ENCODE data around the gene AGAP1. TPM values are rescaled to one million over a fixed set of nuclear protein-coding genes. Genes with fewer than 3 reads are reported as not detected.

Gene AGAP1
- total and polyA plus RNA-seq, 11 donors = 5.9 to 21.6 (median 18.9) TPM

GRCh38 chr2:235501673-235502031 lies 7.8 kb downstream of the AGAP1 start:
- 22 to 37% (median 30%) methylated on average over 7 of the region's 7 CpGs for WGBS, 4 donors
- peak in 1 of 4 donors; percentile 56 for ATAC-seq
- H3K4me3 ChIP-seq = peak overlapping the region in 9 of 12 donors; percentile 2 to 34 (median 23)

GRCh38 chr2:235502336-235502735 lies 8.5 kb downstream of the AGAP1 start:
- Histone ChIP-seq H3K27me3 (peaks cover 0 to 3% (median 0%) of the 10 kb centered on the region in 9 donors), H3K4me1 (peaks cover 2 to 67% (median 38%) of the 10 kb centered on the region in 12 donors), H3K4me3 (peak overlapping the region in 3 of 12 donors; percentile 22 to 32 (median 23)), H3K36me3 (no peaks in the 10 kb centered on the region), H3K27ac (peak overlapping the region in 6 of 12 donors; percentile 12 to 67 (median 35)), H3K9me3 (no peaks in the 10 kb centered on the region)
- intact Hi-C loops (cut with DNase I) = loop anchor here in 4 of 10 donors (5.0 to 10.0 kb wide), 4 partner anchors 50 to 368 kb away; no protein-coding TSS in a partner anchor
- DNase-seq (no peak), ATAC-seq (no peak)
- TF ChIP-seq CTCF (IDR thresholded peaks at IDR 0.05) = no peak
- TF ChIP-seq POLR2A (IDR thresholded peaks at IDR 0.05) = no peak
- WGBS, 4 donors = 49 to 62% (median 56%) methylated on average over 6 of the region's 6 CpGs

More at GRCh38 chr2:235501673-235502031, 7.8 kb downstream of the AGAP1 start:
- Histone ChIP-seq H3K27ac (peak overlapping the region in 7 of 12 donors; percentile 15 to 67 (median 35)), H3K36me3 (no peaks in the 10 kb centered on the region), H3K9me3 (no peaks in the 10 kb centered on the region), H3K4me1 (peaks cover 2 to 66% (median 38%) of the 10 kb centered on the region in 12 donors), H3K27me3 (peaks cover 0 to 3% (median 0%) of the 10 kb centered on the region in 9 donors)
- no peak for TF ChIP-seq CTCF (IDR thresholded peaks at IDR 0.05)
- no peak for DNase-seq
- intact Hi-C loops (cut with DNase I) = loop anchor here in 4 of 10 donors (5.0 to 10.0 kb wide), 4 partner anchors 51 to 367 kb away; no protein-coding TSS in a partner anchor

- ATAC-seq (peak in 1 of 4 donors; percentile 8), DNase-seq (no peak)
- intact Hi-C loops (cut with DNase I) = loop anchor here in 4 of 10 donors (5.0 to 10.0 kb wide), 4 partner anchors 48 to 370 kb away; no protein-coding TSS in a partner anchor
- WGBS, 4 donors = 57 to 70% (median 68%) methylated on average over 10 to 12 of the region's 12 CpGs
- H3K4me3 ChIP-seq = no peak overlapping the region
- TF ChIP-seq CTCF (IDR thresholded peaks at IDR 0.05) (peak in 1 of 12 donors; percentile 13), POLR2A (IDR thresholded peaks at IDR 0.05) (no peak)
- peak overlapping the region in 6 of 12 donors; percentile 24 to 52 (median 38) for H3K27ac ChIP-seq
- no peaks in the 10 kb centered on the region for H3K36me3 ChIP-seq
- H3K9me3 ChIP-seq = no peaks in the 10 kb centered on the region
- peaks cover 2 to 67% (median 38%) of the 10 kb centered on the region in 12 donors for H3K4me1 ChIP-seq
- peaks cover 0 to 3% (median 0%) of the 10 kb centered on the region in 9 donors for H3K27me3 ChIP-seq
Observed at GRCh38 chr2:235504441-235505180, 10.8 kb downstream of the AGAP1 start.

GRCh38 chr2:235505181-235505741 lies 11.4 kb downstream of the AGAP1 start:
- H3K9me3 ChIP-seq = no peaks in the 10 kb centered on the region
- peak in 3 of 4 donors; percentile 54 to 74 (median 60) for ATAC-seq
- no peaks in the 10 kb centered on the region for H3K36me3 ChIP-seq
- DNase-seq = peak in 1 of 5 donors; percentile 50
- TF ChIP-seq CTCF (IDR thresholded peaks at IDR 0.05) (no peak), POLR2A (IDR thresholded peaks at IDR 0.05) (no peak)
- peaks cover 0 to 3% (median 0%) of the 10 kb centered on the region in 9 donors for H3K27me3 ChIP-seq
- H3K4me1 ChIP-seq = peaks cover 2 to 64% (median 37%) of the 10 kb centered on the region in 12 donors
- H3K27ac ChIP-seq = peak overlapping the region in 5 of 12 donors; percentile 31 to 52 (median 41)
- WGBS, 4 donors = 56 to 63% (median 61%) methylated on average over 7 of the region's 7 CpGs
- intact Hi-C loops (cut with DNase I) = loop anchor here in 1 of 10 donors (10.0 kb wide), 1 partner anchor 370 kb away; no protein-coding TSS in a partner anchor
- H3K4me3 ChIP-seq = no peak overlapping the region

All from heart left ventricle (tissue), 16 donors.